Lower leg skin (tissue), 3 donors: ENCODE measurements around the gene NAPSA.

ENCODE experiments used
- CTCF ChIP-seq, 3 donors: fragments of 450-650 bp; IDR thresholded peaks; one replicate each; pipeline ENCODE4 v1.5.1; 2016; ENCODE audit warnings: antibody characterized with exemption in 3 of 3, mild to moderate bottlenecking in 3 of 3, moderate library complexity in 2 of 3
- POLR2A ChIP-seq, 2 donors: fragments of 450-650 bp; IDR thresholded peaks; one replicate each; pipeline ENCODE4 v1.6.1; 2016 to 2017; ENCODE audit warnings: antibody characterized with exemption in 2 of 2, mild to moderate bottlenecking in 1 of 2, moderate library complexity in 1 of 2

GRCh38 chr19:50376166-50377050 is 11.0 kb upstream of the NAPSA start, which contains the start of gene NR1H2:
- TF ChIP-seq CTCF (IDR thresholded peaks at IDR 0.05) (no peak), POLR2A (IDR thresholded peaks at IDR 0.05) (peak in 1 of 2 donors; percentile 49)
